HG03097 (cell line): ENCODE measurements around the gene CGB8.
"Not testable (repeated sequence)": the region's sequence is repeated elsewhere in the genome, so short reads cannot be mapped to it uniquely, and the experiment has no call there.

Experiments
- ATAC-seq: cut with Tn5 transposase; IDR thresholded peaks from one replicate; pipeline ENCODE4 v1.9.1; 2021; ENCODE audit not compliant: unreplicated experiment, low FRiP score

Gene CGB8

DNA sequence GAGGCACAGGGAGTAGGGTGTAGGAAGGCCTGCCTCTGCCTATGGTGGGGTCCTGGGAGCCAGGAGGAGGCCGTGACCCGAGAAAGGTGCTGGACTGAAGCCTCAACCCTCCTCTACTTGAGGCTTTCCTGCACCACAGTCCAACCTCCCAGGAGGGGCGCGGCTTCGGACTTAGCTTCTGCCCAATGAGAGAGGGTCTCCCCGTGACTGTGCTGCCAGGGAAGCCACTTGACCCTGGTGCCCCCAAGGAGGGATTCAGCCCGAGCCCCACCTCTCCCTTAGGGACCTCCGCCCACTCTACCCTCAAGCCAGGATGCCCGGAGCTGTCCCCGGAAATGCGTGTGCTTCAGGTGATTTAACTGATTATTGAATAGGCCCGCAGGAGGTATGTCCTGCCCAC, at the start of gene CGB8:
Gene CGB8, minus strand, starts transcription at position 101 of the 400 bp plus-strand sequence. CDS start 372 bp downstream, outside the sequence.
- not testable (repeated sequence) for ATAC-seq

DNA sequence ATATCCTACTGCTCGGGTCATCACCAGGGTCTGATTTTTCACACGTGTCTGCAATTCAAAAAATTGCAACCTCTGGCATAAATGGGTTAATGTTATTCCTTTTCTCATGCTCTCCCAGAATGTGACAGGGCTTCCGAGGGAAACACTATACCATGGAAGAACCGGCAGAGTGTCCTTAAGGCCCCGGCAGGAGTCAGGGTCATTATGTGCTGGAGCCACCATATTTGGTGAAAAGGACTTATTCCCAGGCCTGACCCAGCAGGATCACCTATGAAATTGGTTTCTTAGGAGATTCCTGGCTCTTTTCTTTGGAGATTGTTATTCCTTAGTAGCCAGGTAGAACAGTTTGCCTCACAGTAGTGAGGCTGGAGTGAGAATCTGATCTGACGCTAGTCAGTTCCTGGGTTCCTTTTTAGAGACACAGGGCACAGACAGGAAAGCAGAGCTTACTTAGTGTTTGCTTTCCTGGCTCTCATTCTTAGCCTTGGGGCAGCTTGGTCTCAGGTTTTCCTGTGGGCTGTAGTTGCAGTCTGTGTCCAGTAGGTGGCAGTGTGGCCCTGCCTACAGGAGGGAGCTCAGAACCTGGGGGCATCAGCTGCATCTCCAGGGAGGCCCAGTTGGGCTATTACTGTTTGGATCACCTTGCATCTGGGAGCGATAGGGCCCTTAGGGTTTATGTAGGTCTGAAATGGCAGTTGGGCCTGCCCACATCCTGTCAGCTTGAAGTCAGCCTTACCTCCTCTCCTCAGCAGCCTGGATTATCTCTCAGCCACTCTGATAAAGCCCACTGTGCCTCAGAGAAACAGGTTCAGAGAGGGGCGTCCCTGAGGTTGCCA, 48.8 kb upstream of the CGB8 start:
- no peak for ATAC-seq

DNA sequence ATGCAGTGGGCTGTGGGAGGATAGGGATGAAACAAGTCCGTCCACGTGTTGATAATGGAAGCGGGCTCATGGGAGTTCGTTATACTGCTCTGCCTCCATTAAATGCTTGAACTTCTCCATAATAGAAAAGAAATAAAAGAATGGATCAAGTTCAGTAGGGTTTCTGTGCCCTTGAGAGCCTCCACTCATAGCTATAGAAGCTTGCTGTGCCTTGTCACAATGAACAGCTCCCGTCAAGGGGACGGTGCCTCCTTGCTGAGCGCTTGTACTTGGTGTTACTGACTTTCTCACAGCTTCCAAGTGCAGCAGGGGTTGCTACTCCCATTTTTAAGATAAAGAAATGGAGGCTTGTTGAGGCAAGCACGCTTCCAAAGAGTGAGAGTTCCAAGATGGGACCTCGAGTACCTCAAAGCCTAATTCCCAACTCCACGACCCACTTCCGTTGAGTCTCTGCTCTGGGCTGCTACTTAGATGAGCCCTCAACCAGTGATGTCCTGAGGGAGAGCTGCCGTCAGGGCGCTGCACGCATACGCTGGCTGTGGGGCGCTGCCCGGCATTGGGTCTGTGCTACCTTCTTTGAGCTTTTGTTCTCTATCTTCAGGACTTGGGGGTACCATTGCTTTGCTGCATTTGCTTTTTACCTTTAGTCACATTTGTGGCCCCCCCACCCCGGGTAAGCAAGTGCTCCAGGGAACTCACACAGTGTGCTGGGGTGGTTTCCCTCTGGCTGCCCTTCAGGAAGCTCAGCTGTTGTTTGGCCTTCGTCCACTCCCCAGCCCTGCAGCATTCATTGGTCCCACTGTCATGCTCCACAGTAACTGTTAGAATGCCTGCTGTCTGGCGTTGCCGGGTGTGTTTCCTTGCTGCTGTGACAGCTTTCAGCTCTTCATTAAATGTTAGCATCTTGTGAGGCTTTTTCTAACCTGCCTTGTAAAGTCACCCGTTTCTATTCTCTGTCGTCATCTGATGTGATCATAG, 45.9 kb upstream of the CGB8 start:
- no peak for ATAC-seq

DNA sequence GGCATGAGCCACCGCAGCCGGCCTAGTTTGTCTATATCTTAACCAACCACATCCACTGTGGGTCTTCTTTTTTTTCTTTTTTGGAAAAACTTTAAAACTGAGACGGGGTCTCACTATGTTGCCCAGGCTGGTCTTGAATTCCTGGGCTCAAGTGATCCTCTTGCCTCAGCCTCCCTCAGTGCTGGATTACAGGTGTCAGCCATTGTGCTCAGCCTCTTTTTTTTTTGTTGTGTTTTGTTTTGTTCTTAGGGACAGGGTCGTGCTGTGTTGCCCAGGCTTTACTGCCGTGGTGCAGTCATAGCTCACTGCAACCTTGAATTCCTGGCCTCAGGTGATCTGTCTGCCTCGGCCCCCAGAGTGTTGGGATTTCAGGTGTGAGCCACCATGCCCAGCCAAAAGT, 43.8 kb upstream of the CGB8 start:
- no peak for ATAC-seq

DNA sequence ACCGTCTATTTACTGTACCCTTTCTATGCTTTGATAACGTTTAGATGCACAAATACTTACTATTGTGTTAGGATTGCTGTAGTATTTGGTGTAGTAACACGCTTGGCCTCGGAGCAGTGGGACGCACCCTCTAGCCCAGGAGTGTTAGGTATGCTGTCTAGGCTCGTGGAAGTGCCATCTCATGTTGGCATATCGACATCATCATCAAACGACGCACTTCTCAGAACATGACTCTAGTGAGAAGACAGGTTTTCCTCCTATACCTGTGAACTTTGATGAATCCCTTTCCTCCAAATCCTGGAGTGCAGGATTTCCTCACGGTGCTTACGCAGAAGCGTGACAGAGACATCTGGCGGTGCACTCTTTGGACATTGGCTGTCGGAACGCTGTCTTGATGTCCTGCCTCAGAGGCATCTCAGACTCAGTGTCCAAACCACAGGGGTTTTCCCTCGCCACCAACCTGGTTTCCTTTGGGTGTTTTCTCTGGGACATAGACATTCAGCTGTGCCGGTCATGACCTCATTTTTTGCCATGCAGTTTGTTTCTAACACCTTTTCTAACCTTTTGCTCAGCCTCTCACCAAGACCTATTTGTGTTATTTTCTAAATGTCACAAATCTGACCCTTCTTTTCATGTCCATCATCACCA, 42.6 kb upstream of the CGB8 start:
- no peak for ATAC-seq

DNA sequence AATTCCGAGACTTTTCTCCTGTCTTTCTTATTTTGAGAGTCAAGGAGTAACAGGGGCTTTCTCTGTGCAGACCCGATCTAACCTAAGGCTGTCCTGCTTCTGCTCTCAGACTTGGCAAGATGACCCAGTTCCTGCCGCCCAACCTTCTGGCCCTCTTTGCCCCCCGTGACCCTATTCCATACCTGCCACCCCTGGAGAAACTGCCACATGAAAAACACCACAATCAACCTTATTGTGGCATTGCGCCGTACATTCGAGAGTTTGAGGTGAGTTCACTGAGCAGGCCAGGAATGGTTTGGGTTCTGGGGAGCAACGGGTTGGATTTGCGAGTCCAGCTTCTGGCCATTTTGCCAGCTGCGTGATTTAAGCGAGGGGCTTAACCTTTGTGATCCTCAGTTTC, 37.4 kb upstream of the CGB8 start:
- ATAC-seq = no peak

DNA sequence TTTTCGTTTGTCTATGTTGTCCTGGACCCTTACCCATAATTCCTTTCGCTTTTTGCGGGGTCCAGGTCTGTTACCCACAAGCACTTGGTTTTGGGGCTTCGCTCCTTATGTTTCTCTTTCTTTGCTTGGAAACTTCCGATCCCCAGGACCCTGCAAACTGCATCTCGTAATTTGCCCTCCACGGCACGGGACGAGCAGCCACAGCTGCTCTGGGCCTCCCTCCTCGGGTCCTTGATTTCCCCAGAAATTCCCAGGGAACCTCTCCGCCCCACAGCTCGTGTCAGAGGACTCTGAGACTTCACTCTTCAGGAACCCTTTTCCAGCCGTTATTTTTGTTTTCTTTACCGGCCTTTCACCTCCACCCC, 36.9 kb upstream of the CGB8 start:
- ATAC-seq = no peak

DNA sequence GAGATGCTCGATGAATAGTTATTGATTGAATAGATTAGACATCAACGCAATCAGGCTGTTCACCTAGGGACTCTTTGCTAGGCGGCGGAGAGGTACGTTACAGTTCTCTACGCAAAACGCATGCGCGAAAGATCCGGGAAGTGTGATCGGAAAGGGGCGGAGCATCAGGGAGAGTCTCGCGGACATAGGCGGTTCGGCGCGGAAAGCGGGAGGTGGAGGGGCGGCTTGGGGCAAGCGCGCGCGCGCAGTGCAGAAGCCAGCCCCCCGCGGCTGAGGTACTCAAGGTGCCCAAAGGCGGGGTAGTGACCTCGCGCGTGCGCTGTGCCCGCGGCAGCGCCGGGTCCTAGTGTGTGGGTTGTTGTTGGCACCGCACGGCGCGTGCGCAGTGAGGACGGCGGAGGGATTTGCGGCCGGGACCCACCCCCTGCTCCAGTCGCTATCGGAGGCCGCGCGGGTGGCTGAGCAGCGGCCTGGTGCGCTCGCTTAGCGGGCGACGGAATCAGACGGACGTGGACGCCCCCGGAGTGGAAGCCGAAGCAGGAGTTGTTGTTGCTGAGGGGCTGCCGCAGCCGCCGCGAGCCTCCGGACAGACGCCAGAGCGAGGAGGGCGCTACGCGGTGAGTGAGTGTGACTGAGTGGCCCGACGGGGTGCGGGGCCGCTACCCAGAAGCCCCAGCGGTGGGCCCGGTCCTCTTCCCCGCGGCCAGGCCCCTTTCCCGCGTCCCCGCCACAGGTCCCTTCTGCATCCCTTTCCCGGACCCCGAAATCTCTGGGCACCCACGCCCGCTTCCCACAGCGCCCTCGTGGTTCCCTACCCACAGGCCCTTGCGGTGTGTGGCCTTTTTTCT, 36.3 kb upstream of the CGB8 start, which contains the start of gene SNRNP70:
Gene SNRNP70, plus strand, starts transcription at position 432 of the 848 bp plus-strand sequence. CDS start 964 bp downstream, outside the sequence.
- ATAC-seq = peak; percentile 90

DNA sequence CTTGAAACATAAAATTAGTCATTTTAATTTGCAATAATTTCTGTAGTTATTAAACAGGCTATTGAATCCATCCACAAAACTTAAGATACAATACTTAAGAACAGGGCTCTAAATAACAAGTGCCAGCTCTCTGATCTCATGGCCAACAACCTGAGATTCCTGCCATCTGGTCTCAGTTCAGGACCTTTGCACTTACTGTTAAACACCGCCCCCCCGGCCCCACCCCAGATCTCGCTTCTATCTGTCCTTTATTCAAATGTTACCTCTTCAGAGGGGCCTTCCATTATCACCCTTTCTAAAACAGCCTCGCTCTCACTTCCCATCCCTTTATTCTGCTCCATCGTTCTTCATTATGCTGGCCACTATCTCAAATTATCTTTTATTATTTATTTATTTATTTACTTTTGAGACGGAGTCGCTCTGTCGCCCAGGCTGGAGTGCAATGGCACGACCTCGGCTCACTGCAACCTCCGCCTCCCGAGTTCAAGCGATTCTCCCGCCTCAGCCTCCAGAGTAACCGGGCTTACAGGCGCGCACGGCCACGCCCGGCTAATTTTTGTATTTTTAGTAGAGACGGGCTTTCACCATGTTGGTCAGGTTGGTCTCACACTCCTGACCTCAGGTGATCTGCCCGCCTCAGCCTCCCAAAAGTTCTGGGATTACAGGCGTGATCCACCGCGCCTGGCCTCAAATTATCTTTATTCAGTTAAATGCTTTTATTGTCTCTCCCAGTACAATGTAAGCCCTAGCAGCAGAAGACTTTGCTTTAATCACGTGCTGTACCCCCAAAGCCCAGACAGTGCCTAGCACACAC, 35.5 kb upstream of the CGB8 start:
- ATAC-seq = no peak

DNA sequence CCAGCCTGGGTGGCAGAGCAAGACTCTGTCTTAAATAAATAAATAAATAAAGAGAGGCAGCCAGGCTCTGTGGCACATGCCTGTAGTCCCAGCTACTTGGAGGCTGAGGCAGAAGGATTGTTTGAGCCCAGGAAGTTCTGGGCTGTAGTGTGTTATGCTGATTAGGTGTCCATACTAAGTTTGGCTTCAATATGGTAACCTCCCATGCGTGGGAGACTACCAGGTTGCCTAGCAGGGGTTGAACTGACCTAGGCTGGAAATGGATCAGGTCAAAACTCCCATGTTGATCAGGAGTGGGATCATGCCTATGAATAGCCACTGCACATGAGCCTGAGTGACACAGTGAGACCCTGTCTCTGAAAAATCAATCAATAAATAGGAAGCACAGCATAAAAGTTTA, 32.4 kb upstream of the CGB8 start:
- no peak for ATAC-seq

DNA sequence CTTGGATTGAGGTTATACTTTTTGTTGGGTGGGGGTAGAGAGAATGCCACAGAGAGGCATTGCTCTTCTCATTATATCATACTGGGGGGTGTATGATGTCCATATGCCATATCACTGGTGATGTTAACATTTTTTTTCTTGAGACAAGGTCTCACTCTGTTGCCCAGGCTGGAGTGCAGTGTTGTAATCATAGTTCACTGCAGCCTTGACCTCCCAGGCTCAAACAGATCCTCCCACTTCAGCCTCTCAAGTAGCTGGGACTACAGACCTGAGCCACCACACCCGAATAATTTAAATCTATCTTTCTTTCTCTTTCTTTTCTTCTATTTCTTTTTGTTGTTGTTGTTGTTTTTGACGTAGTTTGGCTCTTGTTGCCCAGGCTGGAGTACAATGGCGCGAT, 31.5 kb upstream of the CGB8 start:
- ATAC-seq = no peak

DNA sequence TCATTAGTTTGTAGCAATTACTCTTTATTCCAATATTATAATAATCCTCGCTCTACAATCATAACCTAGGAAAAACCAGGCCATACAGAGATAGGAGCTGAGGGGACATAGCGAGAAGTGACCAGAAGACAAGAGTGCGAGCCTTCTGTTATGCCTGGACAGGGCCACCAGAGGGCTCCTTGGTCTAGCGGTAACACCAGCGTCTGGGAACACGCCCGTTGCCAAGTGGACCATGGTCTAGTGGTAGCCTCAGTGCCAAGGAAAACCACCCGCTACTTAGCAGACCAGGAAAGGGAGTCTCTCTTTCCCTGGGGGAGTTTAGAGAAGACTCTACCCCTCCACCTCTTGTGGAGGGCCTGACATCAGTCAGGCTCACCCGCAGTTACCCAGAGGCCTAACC, 26.0 kb upstream of the CGB8 start:
- ATAC-seq = not testable (repeated sequence)

DNA sequence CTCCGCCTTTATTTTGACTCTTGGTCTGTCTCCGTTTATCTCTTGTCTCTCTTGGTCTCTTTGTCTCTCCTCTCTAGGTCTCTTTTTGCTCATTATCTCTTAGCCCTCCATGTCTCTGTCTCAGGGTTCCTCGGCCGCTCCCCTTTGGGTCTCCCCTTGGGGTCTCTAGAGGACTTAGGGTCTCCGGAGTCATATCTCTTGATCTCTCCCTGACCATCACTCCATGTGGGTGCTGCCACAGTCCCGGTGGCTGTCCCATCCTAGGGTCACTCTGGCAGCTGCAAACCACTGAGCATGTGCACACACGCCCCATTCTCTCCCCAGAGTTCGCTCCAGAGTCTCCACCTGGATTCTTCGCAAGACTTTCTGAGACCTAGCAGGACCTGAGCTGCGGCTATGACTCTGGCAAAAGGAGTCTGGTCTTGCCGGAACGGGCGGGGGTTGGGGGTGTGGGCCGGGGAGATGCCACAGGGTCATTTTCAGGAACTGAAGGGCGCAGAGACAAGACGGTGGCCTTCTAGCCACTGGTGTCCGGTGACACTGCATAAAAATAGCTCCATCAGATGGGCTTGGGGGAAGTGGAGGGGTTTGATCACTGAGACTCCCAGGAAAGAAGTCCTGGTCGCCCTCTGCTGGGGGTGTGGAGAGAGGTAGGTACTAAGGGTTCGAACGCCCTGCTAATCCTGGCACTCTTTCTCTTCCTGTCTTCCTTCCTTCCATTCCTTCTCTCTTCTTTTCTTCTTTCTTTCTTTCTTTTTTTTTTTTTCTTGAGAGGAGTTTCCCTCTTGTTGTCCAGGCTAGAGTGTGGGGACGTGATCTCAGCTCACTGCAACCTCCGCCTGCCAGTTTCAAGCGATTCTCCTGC, 24.8 kb upstream of the CGB8 start:
- no peak for ATAC-seq

DNA sequence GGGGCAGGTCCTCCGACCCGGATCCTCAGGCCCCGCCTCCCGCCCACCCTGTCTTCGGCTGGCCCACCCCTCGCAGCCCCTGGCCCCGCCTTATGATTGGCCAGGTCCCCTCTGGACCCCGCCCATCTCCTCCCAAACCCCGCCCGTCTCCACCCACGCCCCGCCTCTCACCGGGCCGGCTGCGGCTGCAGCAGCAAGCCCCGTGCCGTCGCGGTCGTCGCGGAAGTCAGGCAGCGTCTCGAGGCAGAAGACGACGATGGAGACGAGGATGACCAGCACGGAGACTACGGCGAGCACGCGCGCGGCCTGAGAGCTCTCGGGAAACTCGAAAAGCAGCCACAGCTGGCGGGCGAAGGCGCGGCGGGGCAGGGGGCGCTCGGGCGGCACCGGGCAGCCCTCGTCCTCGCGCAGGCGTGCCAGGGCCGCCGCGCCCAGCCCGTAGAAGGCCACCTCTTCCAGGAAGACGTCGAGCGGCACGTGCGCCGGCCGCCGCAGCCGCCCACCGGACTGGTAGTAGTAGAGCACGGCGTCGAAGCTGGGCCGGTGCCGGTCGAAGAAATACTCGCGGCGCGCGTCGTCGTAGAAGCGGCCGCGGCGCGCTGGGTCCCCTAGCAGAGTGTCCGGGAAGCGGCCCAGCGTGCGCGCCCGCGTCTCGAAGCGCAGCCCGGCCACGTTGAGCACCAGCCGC, 23.1 kb upstream of the CGB8 start:
- ATAC-seq = no peak

DNA sequence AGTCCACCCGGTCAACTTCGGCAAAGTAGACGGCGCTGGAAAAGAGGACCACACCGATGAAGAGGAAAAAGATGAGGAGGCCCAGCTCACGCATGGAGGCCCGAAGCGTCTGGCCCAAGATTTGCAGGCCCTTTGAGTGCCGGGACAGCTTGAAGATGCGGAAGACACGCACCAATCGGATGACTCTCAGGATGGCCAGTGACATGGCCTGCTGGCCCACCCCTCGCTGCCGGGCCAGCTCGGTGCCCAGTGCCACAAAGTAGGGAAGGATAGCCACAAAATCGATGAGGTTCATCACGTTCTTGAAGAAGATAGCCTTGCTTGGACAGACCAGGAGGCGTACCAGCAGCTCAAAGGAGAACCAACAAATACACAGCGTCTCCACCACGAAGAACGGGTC, 21.5 kb upstream of the CGB8 start:
- ATAC-seq = no peak

DNA sequence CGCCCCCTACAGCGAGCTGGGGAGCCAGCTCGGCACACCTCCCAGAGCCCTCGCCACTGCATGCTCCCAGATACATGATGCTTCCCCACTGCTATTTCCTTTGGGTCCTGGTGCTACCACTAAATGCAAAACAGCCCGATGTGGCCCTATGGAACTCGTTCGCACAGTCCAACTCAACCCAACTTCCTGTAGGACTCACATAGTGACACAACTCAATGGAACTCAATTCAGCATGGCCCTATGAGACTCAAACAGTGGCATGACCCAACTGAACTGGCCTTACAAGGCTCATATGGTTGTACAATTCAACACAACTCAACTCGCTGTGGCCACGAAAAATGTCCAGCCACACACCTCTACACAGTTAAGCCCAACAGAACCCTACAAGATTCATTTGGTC, 20.1 kb upstream of the CGB8 start:
- no peak for ATAC-seq

DNA sequence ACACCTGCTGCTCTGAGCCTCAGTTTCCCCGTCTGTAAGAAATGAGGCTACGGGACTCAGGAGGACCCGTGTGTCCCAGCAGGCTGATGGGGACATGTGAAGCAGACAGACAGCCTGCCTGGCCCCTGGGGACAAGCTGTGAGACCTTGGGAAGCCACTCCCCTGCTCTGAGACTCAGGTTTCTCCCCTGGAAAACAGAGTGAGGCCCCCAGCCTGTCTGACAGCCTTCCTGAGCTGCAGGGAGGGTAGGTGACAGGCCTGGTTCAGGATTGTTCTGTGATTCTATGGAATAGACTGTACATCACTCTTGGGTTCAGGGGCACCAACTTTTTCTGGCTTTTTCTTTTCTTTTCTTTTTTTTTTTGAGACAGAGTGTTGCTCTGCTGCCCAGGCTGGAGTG, 18.6 kb upstream of the CGB8 start:
- ATAC-seq = no peak
